ENCODE results near the gene ENG. TPM values are rescaled to one million over a fixed set of nuclear protein-coding genes. Genes with fewer than 3 reads are reported as not detected.

The ENG gene
- total RNA-seq, 6 experiments from 2014 or later, result 27.4 to 90.1 (median 54.1) TPM

DNA sequence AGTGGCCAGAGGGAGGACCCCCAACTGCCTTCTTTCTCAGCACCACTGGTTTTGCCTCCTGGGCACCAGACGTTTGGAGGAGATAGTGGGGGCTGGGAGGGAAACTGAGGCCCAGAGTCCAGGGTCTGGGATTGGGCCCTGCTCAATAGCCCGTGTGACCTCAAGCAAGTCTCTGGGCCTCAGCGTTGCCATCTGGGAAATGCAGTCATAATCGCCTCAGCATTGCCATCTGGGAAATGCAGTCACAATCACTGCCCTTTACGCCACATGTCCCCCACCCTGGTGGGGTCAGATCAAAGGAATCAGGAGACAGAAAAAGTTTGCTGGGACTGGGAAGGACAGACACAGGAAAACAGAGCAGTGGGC is 77.6 kb downstream of the ENG start:
- TF ChIP-seq, protein P1, sequence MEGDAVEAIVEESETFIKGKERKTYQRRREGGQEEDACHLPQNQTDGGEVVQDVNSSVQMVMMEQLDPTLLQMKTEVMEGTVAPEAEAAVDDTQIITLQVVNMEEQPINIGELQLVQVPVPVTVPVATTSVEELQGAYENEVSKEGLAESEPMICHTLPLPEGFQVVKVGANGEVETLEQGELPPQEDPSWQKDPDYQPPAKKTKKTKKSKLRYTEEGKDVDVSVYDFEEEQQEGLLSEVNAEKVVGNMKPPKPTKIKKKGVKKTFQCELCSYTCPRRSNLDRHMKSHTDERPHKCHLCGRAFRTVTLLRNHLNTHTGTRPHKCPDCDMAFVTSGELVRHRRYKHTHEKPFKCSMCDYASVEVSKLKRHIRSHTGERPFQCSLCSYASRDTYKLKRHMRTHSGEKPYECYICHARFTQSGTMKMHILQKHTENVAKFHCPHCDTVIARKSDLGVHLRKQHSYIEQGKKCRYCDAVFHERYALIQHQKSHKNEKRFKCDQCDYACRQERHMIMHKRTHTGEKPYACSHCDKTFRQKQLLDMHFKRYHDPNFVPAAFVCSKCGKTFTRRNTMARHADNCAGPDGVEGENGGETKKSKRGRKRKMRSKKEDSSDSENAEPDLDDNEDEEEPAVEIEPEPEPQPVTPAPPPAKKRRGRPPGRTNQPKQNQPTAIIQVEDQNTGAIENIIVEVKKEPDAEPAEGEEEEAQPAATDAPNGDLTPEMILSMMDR (IDR thresholded peaks at IDR 0.05), result no peak
- no peak for TF ChIP-seq POLR2A (IDR thresholded peaks at IDR 0.05)
- no peak overlapping the region for H3K27ac ChIP-seq
- ATAC-seq (no peak), DNase-seq (no peak)
- no peaks in the 10 kb centered on the region for H3K9me3 ChIP-seq
- H3K36me3 ChIP-seq, result no peaks in the 10 kb centered on the region
- intact Hi-C loops (cut with DNase I), result loop anchor here in 1 of 2 donors (5.0 kb wide), 1 partner anchor 185 kb away; no protein-coding TSS in a partner anchor
- no peaks in the 10 kb centered on the region for H3K4me1 ChIP-seq
- WGBS (ENCODE audit: insufficient coverage, low coverage, low lambda C conversion rate, missing lambda C conversion rate), result 53% methylated on average over 4 of the region's 5 CpGs
- no peaks in the 10 kb centered on the region for H3K27me3 ChIP-seq
- H3K4me3 ChIP-seq, result peak overlapping the region in 1 of 3 donors; percentile 14

DNA sequence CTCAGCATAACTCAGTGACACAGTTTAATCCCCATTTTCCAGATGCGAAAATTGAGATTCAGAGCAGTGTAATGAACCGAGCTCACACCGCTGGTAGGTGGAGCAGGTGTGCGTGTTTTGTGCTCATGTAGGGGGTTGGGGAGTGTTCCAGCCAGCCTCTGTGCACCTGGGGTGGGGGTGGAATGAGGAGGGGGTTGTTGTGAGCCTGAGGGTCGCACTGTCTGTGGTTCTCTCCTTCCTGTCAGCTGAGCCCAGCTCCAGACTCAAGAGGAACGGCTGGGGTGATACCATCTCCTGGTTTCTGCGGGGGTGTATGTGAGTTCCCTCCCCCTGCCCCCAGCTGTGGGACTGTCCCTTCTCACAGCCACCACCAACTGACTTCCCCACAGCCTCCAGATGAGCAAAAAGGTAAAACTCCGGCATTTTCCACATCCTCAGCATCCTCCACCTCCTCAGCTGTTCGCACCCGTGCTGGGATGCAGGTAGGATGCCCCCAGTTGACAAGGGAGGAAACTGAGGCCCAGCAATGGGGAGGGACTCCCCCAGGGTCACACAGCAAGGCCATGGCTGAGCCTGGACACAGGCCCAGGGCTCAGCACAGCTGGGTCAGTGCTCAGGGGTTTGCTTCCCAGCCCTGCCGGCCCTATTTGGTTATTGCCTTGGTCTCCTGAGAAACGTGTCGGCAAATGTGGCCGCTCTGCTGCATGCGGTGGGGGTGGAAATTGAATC is 78.1 kb downstream of the ENG start:
- no peaks in the 10 kb centered on the region for H3K4me1 ChIP-seq
- ATAC-seq (peak in 1 of 4 donors; percentile 9), DNase-seq (no peak)
- intact Hi-C loops (cut with DNase I), result loop anchor here in 1 of 2 donors (5.0 kb wide), 1 partner anchor 184 kb away; no protein-coding TSS in a partner anchor
- WGBS (ENCODE audit: insufficient coverage, low coverage, low lambda C conversion rate, missing lambda C conversion rate), result 54% methylated on average over 8 of the region's 15 CpGs
- peak overlapping the region in 1 of 3 donors; percentile 14 for H3K4me3 ChIP-seq
- H3K27me3 ChIP-seq, result no peaks in the 10 kb centered on the region
- H3K27ac ChIP-seq, result no peak overlapping the region
- H3K36me3 ChIP-seq, result no peaks in the 10 kb centered on the region
- H3K9me3 ChIP-seq, result no peaks in the 10 kb centered on the region
- TF ChIP-seq, protein P1 (IDR thresholded peaks at IDR 0.05), result no peak
- TF ChIP-seq POLR2A (IDR thresholded peaks at IDR 0.05), result no peak

DNA sequence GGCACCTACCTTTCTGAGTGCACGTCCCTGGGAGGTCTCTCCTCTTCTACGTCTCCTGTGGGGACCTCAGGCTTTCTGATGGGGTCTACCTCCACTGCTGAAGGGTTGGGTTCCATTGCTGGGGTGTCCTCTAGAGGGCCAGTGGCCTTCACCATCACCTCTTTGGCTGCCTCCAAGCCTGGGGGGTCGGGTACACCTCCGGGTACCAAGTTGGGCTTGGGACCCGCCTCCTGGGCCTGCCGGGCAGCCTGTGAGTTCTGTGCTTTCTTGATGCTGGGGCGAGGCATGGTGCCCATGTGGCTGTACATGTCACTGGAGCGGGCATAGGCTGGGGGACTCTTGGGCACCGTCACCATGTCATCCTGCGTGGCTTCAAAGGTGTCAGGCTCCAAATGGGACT is 80.5 kb downstream of the ENG start:
- no peak overlapping the region for H3K27ac ChIP-seq
- 72% methylated on average over 6 of the region's 10 CpGs for WGBS (ENCODE audit: insufficient coverage, low coverage, low lambda C conversion rate, missing lambda C conversion rate)
- H3K27me3 ChIP-seq, result no peaks in the 10 kb centered on the region
- no peak overlapping the region for H3K4me3 ChIP-seq
- DNase-seq (no peak), ATAC-seq (no peak)
- TF ChIP-seq, protein P1 (IDR thresholded peaks at IDR 0.05), result no peak
- TF ChIP-seq POLR2A (IDR thresholded peaks at IDR 0.05), result no peak
- H3K4me1 ChIP-seq, result peaks cover 0 to 6% (median 3%) of the 10 kb centered on the region in 4 donors
- no peaks in the 10 kb centered on the region for H3K36me3 ChIP-seq
- H3K9me3 ChIP-seq, result no peaks in the 10 kb centered on the region
- intact Hi-C loops (cut with DNase I), result no loop called here

DNA sequence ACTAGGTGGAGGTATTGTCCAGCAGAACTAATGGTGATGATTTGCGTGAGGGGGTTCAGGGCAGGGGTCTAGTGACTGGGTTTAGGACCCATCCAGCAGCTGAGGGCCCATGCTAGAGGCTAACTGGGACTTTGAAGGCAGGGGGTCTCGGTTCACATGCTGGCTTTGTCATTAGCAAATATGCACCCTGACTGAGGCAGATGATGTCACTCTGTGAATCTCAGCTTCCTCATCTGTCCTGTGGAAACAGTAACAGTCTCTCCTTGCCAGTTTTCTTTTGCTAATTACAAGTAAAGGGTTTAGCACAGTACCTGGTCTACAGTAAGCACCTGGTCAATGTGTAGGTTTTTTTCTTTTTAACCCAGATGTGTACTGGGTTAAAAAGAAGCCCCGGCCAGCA is 81.2 kb downstream of the ENG start:
- Histone ChIP-seq H3K36me3 (no peaks in the 10 kb centered on the region), H3K4me3 (no peak overlapping the region), H3K9me3 (no peaks in the 10 kb centered on the region), H3K4me1 (peaks cover 0 to 6% (median 3%) of the 10 kb centered on the region in 4 donors), H3K27me3 (no peaks in the 10 kb centered on the region), H3K27ac (no peak overlapping the region)
- ATAC-seq (no peak), DNase-seq (no peak)
- 83% methylated on average over 3 of the region's 3 CpGs for WGBS (ENCODE audit: insufficient coverage, low coverage, low lambda C conversion rate, missing lambda C conversion rate)
- TF ChIP-seq, protein P1 (IDR thresholded peaks at IDR 0.05), result no peak
- intact Hi-C loops (cut with DNase I), result no loop called here
